Fibroblast of the conjunctiva (primary cell): ENCODE data around the gene MACROD2.
"Not testable (repeated sequence)": the region's sequence is repeated elsewhere in the genome, so short reads cannot be mapped to it uniquely, and the experiment has no call there.

Experiments used
- DNase-seq: peaks from one replicate; pipeline ENCODE4 v3.0.0-alpha.2; 2010; ENCODE audit warnings: low read depth

Gene MACROD2

DNA sequence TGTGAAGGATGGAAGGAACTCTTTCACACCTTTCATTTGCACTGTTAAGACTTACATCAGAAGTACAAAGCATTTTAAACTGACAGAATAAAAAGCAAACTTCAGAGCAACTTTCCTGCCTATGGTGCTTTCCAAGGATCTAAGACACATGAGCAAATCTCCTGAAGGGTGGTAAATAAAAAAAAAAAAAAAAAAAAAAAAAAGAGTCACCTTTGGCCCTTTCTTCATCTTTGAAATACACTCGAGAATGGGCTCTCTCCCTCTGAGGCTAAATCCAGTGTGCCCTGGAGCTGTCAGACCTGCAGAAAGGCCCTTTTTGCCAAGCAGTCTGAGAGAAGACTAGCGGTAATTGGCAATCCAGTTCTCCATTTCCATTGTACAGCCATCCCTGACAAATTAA lies 1455.9 kb downstream of the MACROD2 start:
- no peak for DNase-seq

DNA sequence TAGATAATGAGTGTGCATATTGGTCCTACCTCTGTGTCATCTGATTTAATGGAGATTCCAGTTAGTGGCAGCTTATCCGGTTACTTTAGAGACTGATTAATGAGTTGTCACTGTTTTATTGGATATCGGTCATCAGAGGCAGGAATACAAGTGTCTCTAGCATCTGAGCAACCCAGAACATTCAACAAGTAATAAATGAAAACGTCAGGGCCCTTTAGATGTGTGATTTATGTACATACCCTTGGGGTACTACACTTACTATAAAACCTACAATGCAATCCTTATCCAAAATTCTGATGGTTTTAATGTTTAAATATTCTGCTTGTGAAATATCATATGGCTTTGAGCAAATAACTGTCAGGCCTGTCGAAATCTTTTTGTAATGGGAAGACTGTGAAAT lies 1460.0 kb downstream of the MACROD2 start:
- DNase-seq = no peak

DNA sequence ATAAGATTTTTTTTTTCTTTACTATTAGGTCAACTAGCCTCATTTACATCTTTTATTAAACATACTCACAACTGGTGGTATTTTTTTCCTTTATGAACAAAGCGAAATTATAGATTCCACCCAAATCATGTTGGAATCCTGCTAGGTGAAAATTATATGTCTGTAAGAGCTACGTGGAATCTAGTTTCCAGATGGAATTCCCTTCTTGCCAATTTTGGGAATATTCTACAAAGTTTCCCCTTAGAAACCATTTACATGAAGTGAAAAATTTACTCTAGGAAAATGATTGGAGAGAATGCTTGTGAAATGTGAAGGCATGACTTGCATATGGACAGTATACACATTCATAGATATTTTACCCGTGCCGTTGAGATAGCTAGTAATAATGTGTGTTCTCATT lies 1466.6 kb downstream of the MACROD2 start:
- DNase-seq = no peak

- no peak for DNase-seq
Observed at GRCh38 chr20:15475483-15475882, 1480.2 kb downstream of the MACROD2 start.

GRCh38 chr20:15476186-15476585 lies 1480.9 kb downstream of the MACROD2 start:
- no peak for DNase-seq

DNA sequence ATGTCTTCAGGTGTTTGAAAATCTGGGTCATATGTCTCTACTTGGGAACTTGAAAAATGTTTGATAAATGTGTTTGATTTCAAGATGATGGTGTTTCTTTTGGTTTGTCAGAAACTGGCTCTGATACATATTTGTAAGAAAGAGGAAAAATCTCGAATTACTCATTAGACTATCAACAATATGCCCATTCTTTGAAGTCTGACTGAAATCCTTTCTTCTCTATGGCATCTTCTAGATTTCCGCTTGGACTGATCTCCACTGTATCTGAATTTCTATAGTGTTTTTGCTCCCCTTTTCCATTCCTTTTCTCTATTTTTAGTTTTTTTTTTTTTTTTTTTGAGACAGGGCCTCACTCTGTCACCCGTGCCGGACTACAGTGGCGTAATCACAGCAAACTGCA lies 1481.5 kb downstream of the MACROD2 start:
- DNase-seq = no peak

DNA sequence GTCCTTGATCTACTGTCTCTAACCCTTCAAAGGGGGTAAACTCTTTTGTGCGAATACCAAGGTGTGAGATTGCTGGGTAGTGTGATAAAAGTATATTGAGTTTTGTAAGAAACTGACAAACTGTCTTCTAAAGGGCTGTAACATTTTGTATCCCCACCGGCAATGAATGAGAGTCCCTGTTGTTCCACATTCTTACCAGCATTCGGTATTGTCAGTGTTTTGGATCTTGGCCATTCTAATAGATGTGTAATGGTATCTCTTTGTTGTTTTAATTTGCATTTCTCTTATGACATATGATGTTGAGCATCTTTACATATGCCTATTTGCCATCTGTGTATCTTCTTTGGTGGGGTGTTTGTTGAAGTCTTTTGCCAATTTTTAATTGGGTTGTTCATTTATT lies 1487.2 kb downstream of the MACROD2 start:
- DNase-seq = no peak

DNA sequence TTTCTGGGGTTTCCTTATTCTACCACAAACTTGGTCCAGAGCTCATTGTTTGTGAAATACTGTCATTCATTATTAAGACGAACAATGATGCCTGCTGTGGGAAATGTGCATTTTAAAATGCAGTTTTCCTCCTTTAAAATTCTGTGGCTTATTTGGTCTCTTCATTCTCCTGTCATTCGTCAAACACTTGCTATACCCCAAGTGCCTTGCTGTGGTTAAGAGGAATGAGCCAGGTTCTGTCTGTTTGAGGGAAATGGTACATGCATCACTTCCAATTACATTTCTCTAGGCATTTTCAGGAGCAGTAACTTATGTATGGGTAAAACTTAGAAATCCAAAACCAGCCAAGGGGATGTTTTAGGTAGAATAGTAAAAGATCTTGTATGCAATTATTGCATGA lies 1490.2 kb downstream of the MACROD2 start:
- DNase-seq = no peak

DNA sequence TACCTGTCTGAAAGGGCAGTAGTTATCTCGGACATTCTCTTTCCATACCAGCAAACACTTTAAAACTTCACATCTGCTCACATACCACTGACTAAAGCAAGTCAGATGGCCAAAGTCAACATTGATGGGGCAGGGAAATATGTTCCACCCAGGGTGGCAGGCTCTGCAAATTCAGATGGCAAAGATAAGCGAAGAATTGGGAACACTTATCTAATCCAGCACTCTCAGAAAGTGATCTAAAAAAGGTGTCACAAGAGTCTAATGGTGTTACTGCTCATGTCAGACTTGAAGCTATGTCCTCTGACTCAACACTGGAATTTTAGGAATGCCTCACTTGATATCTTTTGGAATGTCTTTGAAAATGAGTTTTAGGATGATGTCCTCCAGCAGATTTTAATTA lies 1491.7 kb downstream of the MACROD2 start:
- DNase-seq = no peak

- DNase-seq = no peak
Observed at GRCh38 chr20:15487682-15488081, 1492.4 kb downstream of the MACROD2 start.

- DNase-seq = no peak
Observed at GRCh38 chr20:15491575-15491974, 1496.3 kb downstream of the MACROD2 start.

- DNase-seq = no peak
Observed at GRCh38 chr20:15494851-15495250, 1499.5 kb downstream of the MACROD2 start.

- no peak for DNase-seq
Observed at GRCh38 chr20:15496501-15497039, 1501.3 kb downstream of the MACROD2 start.

GRCh38 chr20:15498926-15499325 lies 1503.6 kb downstream of the MACROD2 start:
- no peak for DNase-seq

- no peak for DNase-seq
Observed at GRCh38 chr20:15506311-15506710, 1511.0 kb downstream of the MACROD2 start.

DNA sequence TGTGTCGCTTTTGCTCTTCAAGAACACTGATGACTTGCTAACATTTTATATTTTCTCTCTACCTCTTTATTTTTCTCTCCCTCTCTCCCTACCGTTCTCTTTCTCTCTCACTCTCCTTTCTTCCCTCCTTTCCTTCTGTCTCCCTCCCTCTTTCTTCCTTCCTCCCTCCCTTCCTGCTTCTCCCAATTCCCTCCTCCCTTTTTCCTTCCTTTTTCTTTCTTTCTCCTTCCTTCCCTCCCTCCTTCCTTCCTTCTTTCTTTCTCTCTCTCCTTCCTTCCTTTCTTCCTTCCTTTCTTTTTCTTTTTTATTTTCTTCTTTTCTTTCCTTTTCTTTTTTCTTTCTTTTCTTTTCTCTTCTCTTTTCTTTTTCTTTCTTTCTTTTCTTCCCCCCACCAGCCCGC lies 1511.8 kb downstream of the MACROD2 start:
- no peak for DNase-seq

DNA sequence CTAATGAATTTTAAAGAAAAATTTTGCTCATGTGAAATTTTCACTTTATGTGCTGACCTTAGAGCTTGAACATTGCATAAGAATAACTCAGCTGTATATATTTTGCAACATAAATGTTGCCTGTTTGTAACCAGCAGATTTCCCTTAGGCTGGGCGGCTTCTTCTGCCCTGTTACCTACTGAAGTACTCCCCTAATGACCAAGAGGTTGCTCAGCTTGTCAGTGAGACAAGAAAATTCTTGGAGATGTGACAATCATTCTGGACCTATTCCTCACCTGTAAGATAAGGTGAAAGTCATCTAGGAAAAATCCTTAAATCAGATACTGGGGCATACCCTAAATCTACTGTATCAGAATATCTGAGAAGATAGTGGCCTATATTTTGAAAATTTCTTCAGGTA lies 1516.2 kb downstream of the MACROD2 start:
- no peak for DNase-seq

DNA sequence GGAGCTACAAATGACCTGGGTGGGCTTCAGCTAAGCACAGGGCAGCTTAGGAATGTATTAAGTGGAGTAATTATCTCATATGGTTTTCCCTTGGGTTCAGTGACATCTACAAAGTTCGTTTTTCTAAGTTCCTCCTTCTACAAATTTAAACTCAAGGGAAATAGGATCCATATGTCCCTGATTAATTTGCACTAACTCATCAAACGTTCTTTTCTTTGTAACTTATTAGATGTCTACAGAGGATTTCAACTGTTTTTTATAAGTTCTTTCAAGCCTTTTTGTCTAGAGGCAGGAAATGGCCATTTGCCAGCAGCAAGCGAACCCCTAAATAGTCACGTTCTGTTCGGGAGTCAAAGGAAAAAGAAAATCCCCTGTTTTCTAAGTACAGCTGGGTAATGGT lies 1517.6 kb downstream of the MACROD2 start:
- no peak for DNase-seq

GRCh38 chr20:15515691-15516090 lies 1520.4 kb downstream of the MACROD2 start:
- no peak for DNase-seq

DNA sequence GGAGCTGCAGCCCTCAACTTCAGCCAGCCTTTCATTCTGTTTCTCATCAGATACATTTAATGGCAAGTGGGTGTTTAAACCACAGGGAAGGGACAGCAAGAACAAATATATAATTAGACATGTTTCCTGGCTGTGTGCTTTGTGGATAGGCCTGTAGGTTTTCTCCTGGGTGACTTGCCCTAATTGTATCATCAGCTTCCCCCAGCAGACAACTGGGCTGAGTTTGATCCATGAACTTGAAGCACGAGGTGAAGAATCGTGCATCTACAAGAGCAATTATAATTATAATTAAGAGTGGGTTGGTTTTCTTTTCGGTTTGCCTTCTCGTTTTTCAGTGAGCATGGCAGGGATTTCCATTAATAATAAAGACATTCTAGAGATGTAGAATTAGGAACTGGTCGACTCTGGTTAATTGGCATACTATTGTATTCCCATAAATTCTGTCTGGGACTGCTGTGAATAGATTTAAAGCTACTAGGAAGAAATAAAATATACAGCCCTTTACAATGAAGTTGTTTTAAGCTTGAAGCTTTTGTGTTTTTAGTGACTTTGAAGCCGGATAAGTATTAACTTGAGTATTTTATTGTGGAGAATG lies 1525.7 kb downstream of the MACROD2 start:
- no peak for DNase-seq

- no peak for DNase-seq
Observed at GRCh38 chr20:15523400-15523799, 1528.1 kb downstream of the MACROD2 start.

DNA sequence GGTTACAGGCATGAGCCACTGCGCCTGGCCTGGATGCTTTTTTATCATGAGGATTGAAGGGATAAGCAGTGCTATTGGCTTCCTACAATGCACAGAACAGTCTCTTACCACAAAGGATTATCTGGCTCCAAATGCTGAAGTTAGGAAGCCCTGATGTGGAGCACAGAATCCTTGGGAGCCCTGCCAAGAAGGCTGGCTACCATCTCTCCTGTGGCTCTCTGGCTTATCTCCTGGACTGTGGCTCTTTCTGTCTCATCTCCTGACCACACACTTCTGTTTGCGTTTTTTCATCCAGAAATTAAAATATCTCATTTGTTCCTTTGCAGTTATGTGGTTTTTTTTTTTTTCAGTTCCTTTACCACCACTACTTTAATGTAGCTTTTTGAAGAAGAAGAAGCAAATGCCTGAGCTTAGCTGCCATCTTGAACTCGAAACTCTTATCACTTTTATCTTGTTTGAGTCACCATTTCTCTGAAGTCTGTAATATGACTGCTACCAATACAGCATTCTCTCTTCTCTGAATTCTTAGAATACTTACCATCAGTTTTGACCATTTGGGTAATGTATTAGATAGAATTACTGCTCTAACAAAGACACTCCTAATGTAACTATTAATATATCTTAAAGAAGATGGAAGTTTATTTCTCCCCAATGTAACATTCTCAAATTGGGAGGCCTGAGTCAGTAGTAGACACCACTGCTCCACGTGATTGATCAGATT lies 1533.2 kb downstream of the MACROD2 start:
- no peak for DNase-seq

GRCh38 chr20:15535863-15536262 lies 1540.5 kb downstream of the MACROD2 start:
- DNase-seq = no peak

- not testable (repeated sequence) for DNase-seq
Observed at GRCh38 chr20:15537200-15537599, 1541.9 kb downstream of the MACROD2 start.
